H1 (cell line): ENCODE results near the gene WDR45B. TPM values are rescaled to one million over a fixed set of nuclear protein-coding genes. Genes with fewer than 3 reads are reported as not detected.

Experiments
- CTCF ChIA-PET: fragments of 300-600 bp; sonication (Branson Sonifier 250); formaldehyde crosslinking; loops from one replicate; lab custom pipeline; 2021; ENCODE audit not compliant: partially characterized antibody; lab: Charles Lee
- POLR2A ChIA-PET: fragments of 300-600 bp; sonication (Branson Sonifier 250); formaldehyde crosslinking; loops from one replicate; lab custom pipeline; 2021; ENCODE audit warnings: inconsistent platforms; ENCODE audit not compliant: partially characterized antibody; lab: Charles Lee
- DNase-seq, 2 experiments: peaks; one replicate each; pipeline versions ENCODE4 v3.0.0 to v3.0.0-alpha.2; 2010 to 2022; ENCODE audit warnings: low spot score in 2 of 2, low read depth in 1 of 2, mixed read lengths in 1 of 2
- FAIRE-seq: peaks from 2 replicates; lab custom pipeline; 2011; peaks lifted over from hg19 to GRCh38; lab: Jason Lieb, UNC
- H2AFZ ChIP-seq: 2 replicates; pipeline ENCODE4 v1.8.1; 2012; ENCODE audit warnings: low read length, inconsistent platforms
- H2AK5ac ChIP-seq: 2 replicates; pipeline ENCODE4 v1.6.1; 2013; ENCODE audit warnings: low read depth, low read length
- H2BK120ac ChIP-seq: replicated peaks from 2 replicates; pipeline ENCODE3; 2013; ENCODE audit warnings: low read depth, low read length, inconsistent platforms
- H2BK12ac ChIP-seq: 2 replicates; pipeline ENCODE4 v1.6.1; 2013; ENCODE audit warnings: low read depth, low read length
- H2BK15ac ChIP-seq: 2 replicates; pipeline ENCODE4 v1.6.1; 2013; ENCODE audit warnings: low read length
- H2BK20ac ChIP-seq: 2 replicates; pipeline ENCODE4 v1.6.1; 2013; ENCODE audit warnings: low read length
- H2BK5ac ChIP-seq: 2 replicates; pipeline ENCODE4 v1.6.1; 2013; ENCODE audit warnings: low read depth, low read length
- H3K14ac ChIP-seq: 2 replicates; pipeline ENCODE4 v1.6.1; 2013; ENCODE audit warnings: inconsistent platforms; ENCODE audit not compliant: insufficient read length
- H3K18ac ChIP-seq: 2 replicates; pipeline ENCODE4 v1.6.1; 2013; ENCODE audit warnings: low read length; ENCODE audit errors: extremely low read depth
- H3K23ac ChIP-seq: 2 replicates; pipeline ENCODE4 v1.6.1; 2013; ENCODE audit warnings: inconsistent platforms; ENCODE audit not compliant: insufficient read length
- H3K23me2 ChIP-seq: 2 replicates; pipeline ENCODE4 v1.6.1; 2013; ENCODE audit warnings: low read depth, low read length
- H3K27ac ChIP-seq: 2 replicates; pipeline ENCODE4 v1.6.1; 2011; ENCODE audit warnings: low read depth, low read length, inconsistent platforms
- H3K27me3 ChIP-seq, 4 experiments: replicated peaks in 1 of 4; 1 replicate in 1 of 4; 2 replicates in 3 of 4; pipeline versions ENCODE4 v1.6.1 to v1.8.1; 2011 to 2013; ENCODE audit warnings: low read length in 3 of 4, mild to moderate bottlenecking in 3 of 4, inconsistent platforms in 2 of 4, mixed read lengths in 2 of 4, moderate library complexity in 1 of 4; ENCODE audit not compliant: control insufficient read depth in 3 of 4, insufficient read depth in 3 of 4; ENCODE audit errors: extremely low read depth in 1 of 4
- H3K36me3 ChIP-seq, 4 experiments: 2 replicates each; pipeline versions ENCODE4 v1.6.1 to v1.8.1; 2011 to 2013; ENCODE audit warnings: mild to moderate bottlenecking in 4 of 4, low read length in 3 of 4, moderate library complexity in 2 of 4, control low read depth in 1 of 4, inconsistent platforms in 1 of 4; ENCODE audit not compliant: insufficient read depth in 4 of 4, control insufficient read depth in 2 of 4
- H3K4ac ChIP-seq: replicated peaks from 2 replicates; pipeline ENCODE3; 2013; ENCODE audit warnings: low read length, low read depth, mixed read lengths, inconsistent platforms; ENCODE audit not compliant: insufficient read length
- H3K4me1 ChIP-seq, 4 experiments: replicated peaks in 1 of 4; 1 replicate in 1 of 4; 2 replicates in 3 of 4; pipeline versions ENCODE4 v1.6.1 to v1.8.1; 2011 to 2013; ENCODE audit warnings: low read length in 3 of 4, inconsistent platforms in 2 of 4, mixed read lengths in 1 of 4; ENCODE audit not compliant: insufficient read depth in 4 of 4, control insufficient read depth in 3 of 4
- H3K4me2 ChIP-seq, 2 experiments: 2 replicates each; pipeline versions ENCODE4 v1.6.1 to v1.8.1; 2011 to 2013; ENCODE audit warnings: low read depth in 2 of 2, low read length in 2 of 2, control low read depth in 1 of 2, inconsistent platforms in 1 of 2, mild to moderate bottlenecking in 1 of 2; ENCODE audit not compliant: insufficient read depth in 1 of 2
- H3K4me3 ChIP-seq, 4 experiments: fragments of 200-600, 300-600 bp in 1 of 4; sonication (generic), shearing (Covaris generic), sonication (Bioruptor Twin) in 1 of 4; 2 replicates each; pipeline versions ENCODE4 v1.5.1 to v1.8.1; 2011 to 2016; ENCODE audit warnings: low read length in 4 of 4, low read depth in 3 of 4, control low read depth in 2 of 4, inconsistent platforms in 2 of 4, mild to moderate bottlenecking in 2 of 4, mixed read lengths in 1 of 4, moderate library complexity in 1 of 4; ENCODE audit not compliant: insufficient read depth in 2 of 4; ENCODE audit errors: extremely low read depth in 1 of 4
- H3K56ac ChIP-seq: replicated peaks from 2 replicates; pipeline ENCODE3; 2013; ENCODE audit warnings: low read depth, mild to moderate bottlenecking, mixed read lengths, low read length, inconsistent platforms; ENCODE audit not compliant: insufficient read length
- H3K79me1 ChIP-seq: 2 replicates; pipeline ENCODE4 v1.6.1; 2013; ENCODE audit warnings: low read depth, low read length, control low read depth
- H3K79me2 ChIP-seq, 2 experiments: 2 replicates each; pipeline versions ENCODE4 v1.6.1 to v1.8.1; 2012 to 2013; ENCODE audit warnings: low read length in 2 of 2, mild to moderate bottlenecking in 2 of 2, inconsistent platforms in 1 of 2; ENCODE audit not compliant: insufficient read depth in 2 of 2, control insufficient read depth in 1 of 2
- H3K9ac ChIP-seq, 4 experiments: replicated peaks in 1 of 4; 1 replicate in 1 of 4; 2 replicates in 3 of 4; pipeline versions ENCODE4 v1.6.1 to v1.8.1; 2011 to 2013; ENCODE audit warnings: low read depth in 3 of 4, low read length in 3 of 4, control low read depth in 2 of 4, mild to moderate bottlenecking in 2 of 4, moderate library complexity in 2 of 4, inconsistent platforms in 1 of 4; ENCODE audit errors: extremely low read depth in 1 of 4
- H3K9me3 ChIP-seq, 2 experiments: 2 replicates each; pipeline versions ENCODE4 v1.6.1 to v1.8.1; 2012 to 2013; ENCODE audit warnings: mild to moderate bottlenecking in 2 of 2, moderate library complexity in 2 of 2, control low read depth in 1 of 2, inconsistent platforms in 1 of 2, low read depth in 1 of 2, low read length in 1 of 2, mixed read lengths in 1 of 2; ENCODE audit not compliant: insufficient read depth in 2 of 2
- H4K20me1 ChIP-seq, 2 experiments: replicated peaks in 1 of 2; 2 replicates each; pipeline versions ENCODE3 to v1.8.1; 2011 to 2013; ENCODE audit warnings: inconsistent platforms in 2 of 2, low read length in 2 of 2, mild to moderate bottlenecking in 1 of 2; ENCODE audit not compliant: insufficient read depth in 2 of 2, control insufficient read depth in 1 of 2
- H4K5ac ChIP-seq: 2 replicates; pipeline ENCODE4 v1.6.1; 2013; ENCODE audit warnings: low read length, low read depth, mixed read lengths, inconsistent platforms; ENCODE audit not compliant: insufficient read length
- H4K8ac ChIP-seq: 2 replicates; pipeline ENCODE4 v1.8.0; 2013; ENCODE audit warnings: mild to moderate bottlenecking, moderate library complexity, low read length, inconsistent platforms; ENCODE audit not compliant: insufficient read depth; ENCODE audit errors: extremely low read depth
- H4K91ac ChIP-seq: replicated peaks from 2 replicates; pipeline ENCODE3; 2013; ENCODE audit warnings: low read length, mixed read lengths, inconsistent platforms; ENCODE audit not compliant: insufficient read length
- ASH2L ChIP-seq: fragments of 200-600, 300-600 bp; sonication (generic); IDR thresholded peaks from one replicate; pipeline ENCODE4 v1.7.1; 2017; ENCODE audit warnings: low read length
- FOSL1 ChIP-seq: IDR thresholded peaks from 2 replicates; pipeline ENCODE4 v1.6.1; 2011; ENCODE audit warnings: mild to moderate bottlenecking, low read depth, low read length, moderate library complexity; ENCODE audit not compliant: insufficient read depth
- SAP30 ChIP-seq: fragments of 300-600 bp; sonication (generic); IDR thresholded peaks from 2 replicates; pipeline ENCODE4 v1.7.1; 2012; ENCODE audit warnings: low read length, moderate library complexity, mild to moderate bottlenecking, inconsistent platforms; ENCODE audit not compliant: insufficient read depth, insufficient replicate concordance
- TAF1 ChIP-seq: IDR thresholded peaks from 2 replicates; pipeline ENCODE4 v1.6.1; 2011; ENCODE audit warnings: mild to moderate bottlenecking, low read depth, low read length
- TCF12 ChIP-seq: IDR thresholded peaks from 2 replicates; pipeline ENCODE4 v1.6.1; 2011; ENCODE audit warnings: low read depth, mild to moderate bottlenecking, low read length
- WGBS, 2 experiments: shearing (Covaris generic) in 1 of 2; methylation state at CpG; one replicate each; pipeline versions ENCODE4 v1.1.6 to v1.1.7; 2013 to 2015; ENCODE audit warnings: low lambda C conversion rate in 2 of 2, mixed read lengths in 2 of 2, inconsistent platforms in 1 of 2, low coverage in 1 of 2, missing lambda C conversion rate in 1 of 2; ENCODE audit not compliant: insufficient replicate concordance in 2 of 2, insufficient coverage in 1 of 2, insufficient read length in 1 of 2; ENCODE audit errors: extremely low coverage in 1 of 2, missing lambda C conversion rate in 1 of 2; 5-methylcytosine and 5-hydroxymethylcytosine counted together
- polyA plus RNA-seq, 7 experiments: library from polyadenylated mRNA; depleted of rRNA in 3 of 7; stranded (reverse) in 5 of 7; unstranded in 2 of 7; fragments of >200 nt in 5 of 7; fragments of 200-250 nt in 2 of 7; gene quantifications; 1 replicate in 5 of 7; 2 replicates in 1 of 7; 4 replicates in 1 of 7; pipeline versions ENCODE4 v1.2.1 to v1.2.3, GENCODE V29; 2011 to 2013; ENCODE audit warnings: missing spikeins in 2 of 7, mixed read lengths in 2 of 7
- total RNA-seq: library from RNA; stranded (reverse); fragmentation: NEBNext Ultra II Directional; extraction: Animal tissue kit (Norgen Biotek cat#: 25700); gene quantifications from 2 replicates; pipeline ENCODE4 v1.2.1, GENCODE V29; 2021
- TF ChIP-seq, protein P1 (sequence below): IDR thresholded peaks from 2 replicates; pipeline ENCODE4 v1.6.1; 2012; ENCODE audit warnings: low read length, inconsistent platforms

The WDR45B gene
- total and polyA plus RNA-seq, 2 of the 8 experiments (the other 6 are each of a cell fraction or from before 2014, with no cell fraction given), result 82.0 to 100 TPM

DNA sequence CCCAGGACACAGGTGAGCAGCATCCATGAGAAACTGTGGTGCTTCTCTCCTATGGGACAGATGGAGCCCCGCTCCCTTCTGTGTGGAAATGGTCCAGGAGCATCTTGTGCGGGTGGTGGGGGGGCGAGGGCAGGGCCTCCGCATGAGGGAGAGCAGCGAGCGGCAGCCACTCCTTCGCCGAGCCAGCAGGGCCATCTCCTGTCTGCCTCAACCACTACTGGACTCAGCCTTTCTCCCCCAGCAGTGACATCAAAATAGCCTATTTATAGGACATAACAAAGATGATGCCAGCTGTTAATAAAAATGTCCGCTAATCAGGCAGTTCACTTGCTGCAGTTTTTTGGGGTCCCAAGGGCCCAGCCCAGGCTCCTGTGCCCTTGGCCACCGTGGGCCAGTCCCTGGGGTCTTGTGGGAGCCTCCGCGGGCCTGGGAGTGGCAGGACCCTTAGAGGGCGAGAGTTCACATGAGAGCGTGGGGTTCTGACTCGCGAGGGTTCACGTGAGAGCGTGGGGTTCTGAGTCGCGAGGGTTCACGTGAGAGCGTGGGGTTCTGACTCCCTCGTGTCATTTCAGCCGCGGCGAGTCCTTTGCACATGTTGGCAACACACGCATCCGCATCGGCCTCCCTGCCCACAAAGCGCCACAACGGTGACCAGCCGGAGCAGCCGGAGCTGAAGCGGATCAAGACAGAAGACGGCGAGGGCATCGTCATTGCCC is 47.4 kb downstream of the WDR45B start:
- no peak overlapping the region for H2AK5ac ChIP-seq
- H3K23me2 ChIP-seq, result no peaks in the 10 kb centered on the region
- peaks cover 0 to 2% of the 10 kb centered on the region in 2 experiments; a peak in 1 of 4 replicates for H3K9me3 ChIP-seq
- no peak overlapping the region for H2BK20ac ChIP-seq
- no peak overlapping the region for H3K4ac ChIP-seq
- DNase-seq (no peak), FAIRE-seq (no peak)
- H3K36me3 ChIP-seq, result peaks cover 14 to 76% (median 46%) of the 10 kb centered on the region in 4 experiments
- H4K5ac ChIP-seq, result no peak overlapping the region
- ChIA-PET CTCF (interaction anchor here (0.5 to 1.1 kb wide), 2 partner anchors 247 to 248 kb away, joined by 3 read pairs; no protein-coding TSS in a partner anchor), POLR2A (interaction anchor here (1.8 kb wide), 1 partner anchor 10 kb away, joined by 6 read pairs; no protein-coding TSS in a partner anchor)
- H2AFZ ChIP-seq, result no peak overlapping the region
- no peak overlapping the region for H2BK120ac ChIP-seq
- peaks cover 4 to 20% of the 10 kb centered on the region in 2 experiments for H4K20me1 ChIP-seq
- H3K4me1 ChIP-seq, result no peaks in the 10 kb centered on the region
- H4K8ac ChIP-seq, result peak overlapping the region; percentile 83; the same call in 1 of the 2 replicates
- H3K23ac ChIP-seq, result no peak overlapping the region
- no peak overlapping the region for H2BK5ac ChIP-seq
- H3K14ac ChIP-seq, result no peak overlapping the region
- H3K18ac ChIP-seq, result no peak overlapping the region
- peaks cover 0 to 5% of the 10 kb centered on the region in 2 experiments; a peak in 1 of 4 replicates for H3K79me2 ChIP-seq
- no peak overlapping the region for H3K27ac ChIP-seq
- 94% methylated on average over 37 of the region's 37 CpGs; no CpG with 5 or more reads in 1 of the 2 experiments for WGBS, 2 experiments
- no peaks in the 10 kb centered on the region for H3K27me3 ChIP-seq
- H3K9ac ChIP-seq, result no peak overlapping the region
- no peak overlapping the region for H3K4me2 ChIP-seq
- H3K4me3 ChIP-seq, result no peak overlapping the region
- H3K56ac ChIP-seq, result no peak overlapping the region
- H3K79me1 ChIP-seq, result peaks cover 18% of the 10 kb centered on the region
- no peak overlapping the region for H2BK12ac ChIP-seq
- no peak overlapping the region for H2BK15ac ChIP-seq
- H4K91ac ChIP-seq, result no peak overlapping the region
- no peak for TF ChIP-seq TCF12
- TF ChIP-seq, protein P1, sequence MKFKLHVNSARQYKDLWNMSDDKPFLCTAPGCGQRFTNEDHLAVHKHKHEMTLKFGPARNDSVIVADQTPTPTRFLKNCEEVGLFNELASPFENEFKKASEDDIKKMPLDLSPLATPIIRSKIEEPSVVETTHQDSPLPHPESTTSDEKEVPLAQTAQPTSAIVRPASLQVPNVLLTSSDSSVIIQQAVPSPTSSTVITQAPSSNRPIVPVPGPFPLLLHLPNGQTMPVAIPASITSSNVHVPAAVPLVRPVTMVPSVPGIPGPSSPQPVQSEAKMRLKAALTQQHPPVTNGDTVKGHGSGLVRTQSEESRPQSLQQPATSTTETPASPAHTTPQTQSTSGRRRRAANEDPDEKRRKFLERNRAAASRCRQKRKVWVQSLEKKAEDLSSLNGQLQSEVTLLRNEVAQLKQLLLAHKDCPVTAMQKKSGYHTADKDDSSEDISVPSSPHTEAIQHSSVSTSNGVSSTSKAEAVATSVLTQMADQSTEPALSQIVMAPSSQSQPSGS, result no peak
- no peak for TF ChIP-seq ASH2L
- TF ChIP-seq TAF1, result no peak
- TF ChIP-seq FOSL1, result no peak
- no peak for TF ChIP-seq SAP30
